Dermis lymphatic vessel endothelial cell (primary cell): ENCODE measurements around the gene BSPRY. TPM values are rescaled to one million over a fixed set of nuclear protein-coding genes. Genes with fewer than 3 reads are reported as not detected.

Experiments
- total RNA-seq: library from RNA; depleted of rRNA; stranded (reverse); fragments of >200 nt; gene quantifications from 2 replicates; pipeline ENCODE4 v1.2.1, GENCODE V29; 2014

Gene BSPRY
- total RNA-seq, result not detected in 2 replicates

DNA sequence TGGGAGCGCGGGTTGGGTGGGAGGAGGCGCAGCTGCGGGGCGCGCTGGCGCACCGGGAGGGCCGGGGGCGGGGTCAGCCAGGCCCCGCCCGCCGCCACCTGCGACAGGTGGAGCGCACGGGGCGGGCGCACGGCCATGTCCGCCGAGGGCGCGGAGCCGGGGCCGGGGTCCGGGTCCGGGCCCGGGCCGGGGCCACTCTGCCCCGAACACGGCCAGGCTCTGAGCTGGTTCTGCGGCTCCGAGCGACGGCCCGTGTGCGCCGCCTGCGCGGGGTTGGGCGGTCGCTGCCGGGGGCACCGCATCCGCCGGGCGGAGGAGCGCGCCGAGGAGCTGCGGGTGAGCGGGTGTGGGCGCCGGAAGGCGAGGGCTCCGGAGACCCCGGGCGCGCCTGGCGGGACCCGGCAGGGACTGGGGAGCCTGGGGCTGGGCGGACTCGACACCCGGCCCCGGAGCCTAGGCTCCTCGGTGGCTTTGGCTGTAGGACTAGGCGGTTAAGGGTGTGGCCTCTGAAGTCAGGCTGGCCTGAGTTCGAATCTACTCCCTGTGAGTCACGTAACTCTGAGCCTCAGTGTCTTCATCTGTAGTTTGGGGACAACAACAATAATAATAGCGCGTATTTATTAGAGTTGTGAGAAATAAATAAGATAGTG, at the start of gene BSPRY:
BSPRY (plus strand) TSS at position 97 of the 650 bp plus-strand sequence; CDS start at position 136, 39 bp downstream.

DNA sequence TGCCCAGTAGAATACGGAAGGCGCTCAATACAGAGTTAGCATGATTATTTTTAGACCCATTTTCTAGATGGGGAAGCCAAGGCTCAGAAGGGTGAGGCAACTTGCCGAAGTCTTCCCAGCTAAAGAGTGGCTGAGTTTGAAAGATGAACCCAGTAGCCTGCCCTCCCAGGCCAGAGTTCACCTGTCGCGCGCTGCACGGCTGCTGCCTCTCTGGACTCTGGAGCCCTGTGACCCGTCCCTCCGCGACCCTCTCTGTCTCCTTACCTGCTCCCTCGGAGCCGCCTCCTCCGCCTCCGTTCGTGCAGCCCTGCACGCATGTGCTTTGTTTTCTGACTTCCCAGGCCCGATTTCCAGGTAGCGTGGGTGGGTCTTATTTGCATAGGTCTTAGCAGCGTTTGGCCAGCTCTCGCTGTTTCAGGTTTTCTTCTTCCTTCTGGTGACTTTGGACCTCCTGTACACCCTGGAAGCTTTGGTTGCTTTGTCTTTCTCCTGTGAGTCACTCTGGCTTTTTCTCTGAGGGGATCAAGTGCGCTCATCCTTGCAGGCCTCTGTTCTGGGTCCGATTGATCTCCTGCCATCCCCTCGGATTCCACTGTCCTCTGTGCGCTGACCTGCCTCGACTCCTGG, 46.4 kb upstream of the BSPRY start, which contains the start of gene RNF183:
RNF183 (minus strand) TSS at position 585 of the 627 bp plus-strand sequence. CDS start 5,192 bp downstream, outside the sequence.

DNA sequence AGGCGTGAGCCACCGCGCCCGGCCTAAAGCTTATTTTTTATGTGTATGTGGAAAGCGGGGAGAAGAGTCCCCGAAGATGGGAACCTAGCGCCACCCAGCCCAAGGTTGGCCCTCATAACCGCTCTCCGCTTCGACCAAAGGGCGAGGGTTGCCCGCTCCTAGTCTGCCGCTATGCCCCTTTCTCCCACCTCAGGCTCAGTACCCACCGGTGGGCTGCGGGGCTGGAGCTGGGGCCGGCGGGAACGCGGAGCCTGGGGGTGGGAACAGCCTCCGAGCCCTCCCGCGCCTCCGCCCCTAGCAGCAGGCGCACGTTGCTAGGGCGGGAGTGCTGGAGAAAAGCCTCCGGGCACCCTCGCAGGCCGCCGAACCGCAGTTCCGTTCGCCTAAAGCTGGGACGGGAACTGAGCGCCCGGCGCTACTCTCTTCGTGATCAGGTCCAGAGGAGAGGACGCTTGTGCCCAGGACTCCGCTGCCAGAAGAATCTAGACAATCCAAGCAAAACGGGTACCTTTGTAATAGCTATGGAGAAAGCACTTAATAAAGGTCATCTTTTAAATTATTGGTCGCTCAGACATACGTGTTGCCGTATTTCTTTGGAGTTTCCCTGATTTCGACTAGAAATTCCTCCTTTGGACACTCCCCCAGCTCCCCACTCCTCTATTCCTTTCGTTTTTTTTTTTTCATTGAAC, 9.2 kb upstream of the BSPRY start, which contains the start of gene WDR31:
WDR31 (minus strand) TSS at position 265 of the 689 bp plus-strand sequence. CDS start 8,253 bp downstream, outside the sequence.

DNA sequence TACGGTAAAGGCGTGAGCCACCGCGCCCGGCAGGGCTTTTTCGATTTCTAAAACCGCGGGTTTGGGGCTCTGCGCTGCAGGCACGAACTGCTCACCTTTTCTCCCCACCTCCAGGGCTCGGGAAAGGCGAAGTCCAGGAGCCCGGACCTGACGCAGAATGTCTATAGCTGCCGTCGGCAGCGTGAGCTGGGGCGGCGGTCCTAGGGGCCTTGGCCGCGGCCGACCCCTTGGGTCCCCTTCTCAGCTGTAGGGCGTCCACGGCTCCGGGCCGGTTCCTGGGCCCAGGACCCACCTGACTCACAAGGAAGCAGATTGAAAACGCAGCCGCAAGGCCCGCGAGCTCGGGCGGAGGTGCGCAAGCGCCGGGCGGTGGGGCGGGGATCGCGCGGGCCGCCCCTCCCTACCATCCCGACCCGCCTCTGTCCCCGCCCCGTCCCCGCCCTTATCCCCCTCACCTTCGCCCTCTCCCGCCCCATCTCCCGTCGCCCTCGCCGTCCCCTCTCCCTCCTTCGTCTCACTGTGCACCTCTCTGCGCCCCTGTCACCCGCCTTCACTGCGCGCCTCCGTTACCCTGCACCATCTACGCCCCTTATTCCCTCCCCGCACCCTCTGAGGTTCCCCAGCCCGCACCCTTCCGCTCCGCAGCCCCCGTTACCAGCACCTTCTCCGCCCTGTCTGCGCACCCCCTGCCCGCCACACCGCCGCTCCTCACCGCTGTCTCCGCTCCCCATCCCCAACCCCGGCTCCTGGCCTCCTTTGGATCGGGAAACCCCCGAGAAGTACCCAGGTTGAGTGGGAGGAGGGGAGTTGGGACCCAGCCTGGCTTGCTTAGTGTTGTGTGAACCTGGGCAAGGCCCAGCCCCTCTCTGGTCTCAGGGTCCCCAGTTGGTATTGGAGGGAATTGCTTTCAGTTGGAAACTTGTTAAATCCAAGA, 27.6 kb downstream of the BSPRY start, which contains the start of gene HDHD3:
HDHD3 (minus strand) TSS at position 353 of the 934 bp plus-strand sequence. CDS start 2,632 bp downstream, outside the sequence.

DNA sequence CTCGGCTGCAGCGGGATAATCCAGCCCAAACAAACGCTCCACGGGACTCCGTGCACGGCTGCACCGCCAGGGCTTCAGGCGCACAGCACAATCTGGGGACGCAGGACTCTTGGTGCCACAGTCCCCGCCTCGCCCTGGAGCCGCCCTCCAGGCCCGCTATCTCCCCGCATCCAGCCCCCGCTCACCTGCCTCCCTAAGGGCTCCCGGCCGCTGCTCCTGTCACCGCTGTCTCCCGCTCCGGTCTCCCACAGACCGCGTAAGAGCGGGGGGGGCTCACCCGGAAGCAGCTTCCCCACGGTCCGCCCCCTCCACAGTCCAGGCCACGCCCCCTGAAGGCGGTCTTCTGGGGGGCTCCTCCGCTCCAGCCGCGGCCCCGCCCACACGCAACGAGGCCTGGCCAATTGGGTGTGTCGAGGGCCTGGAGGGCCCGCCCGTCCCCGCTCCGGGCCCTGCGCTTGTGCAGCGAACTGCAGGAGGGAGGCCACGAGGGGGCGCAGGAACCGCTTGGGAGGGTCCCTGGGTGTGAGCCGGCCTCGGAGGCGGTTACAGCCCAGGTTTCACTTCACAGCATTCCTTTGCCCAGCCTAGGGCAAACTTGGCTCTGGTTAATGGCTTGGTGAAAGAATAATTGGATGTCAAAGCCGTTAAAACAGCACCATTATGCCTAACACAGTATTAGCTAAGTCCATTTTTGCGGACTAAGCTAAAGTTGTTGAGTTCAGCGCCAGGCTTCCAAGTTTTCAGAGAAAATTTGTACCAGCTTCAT, 51.9 kb downstream of the BSPRY start, which contains the start of gene ALAD:
ALAD (minus strand) TSS at position 258 of the 766 bp plus-strand sequence. CDS start 7,725 bp downstream, outside the sequence.

DNA sequence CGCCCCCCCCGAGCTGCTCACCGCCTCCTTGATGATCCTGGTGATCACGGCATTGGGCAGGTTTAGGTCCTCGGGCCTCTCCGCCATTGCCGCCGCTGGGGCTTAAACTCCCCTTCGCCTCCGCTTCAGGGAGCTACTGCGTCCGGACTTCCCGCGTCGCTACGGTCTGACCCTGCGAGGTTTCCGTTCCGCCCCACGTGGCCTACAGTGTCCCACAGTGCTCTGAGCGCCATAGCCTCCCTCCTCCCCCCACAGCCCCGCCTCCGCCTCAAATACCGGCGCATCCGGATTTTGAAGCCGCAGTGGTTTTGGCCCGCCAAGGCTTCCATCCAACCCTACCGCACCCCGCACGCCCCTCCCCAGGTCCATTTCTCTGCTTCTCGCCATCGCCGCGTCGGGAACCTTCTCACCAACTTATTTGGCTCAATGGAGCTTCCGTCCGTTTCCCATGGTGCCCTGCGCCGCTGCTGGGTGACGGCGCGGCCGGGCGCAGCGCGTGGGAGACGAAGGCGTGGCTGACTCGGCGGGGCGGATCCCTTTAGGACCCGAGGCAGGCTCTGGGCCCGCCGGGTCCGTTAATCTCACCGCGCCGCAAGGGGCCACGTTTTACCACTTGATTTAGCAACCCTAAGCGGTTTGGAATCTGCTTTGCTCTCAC, 61.0 kb downstream of the BSPRY start, which contains the start of the genes C9orf43 and POLE3:
C9orf43 (plus strand) TSS at position 541 of the 658 bp plus-strand sequence. CDS start 2,747 bp downstream, outside the sequence.
POLE3 (minus strand) TSS at position 469 of the 658 bp plus-strand sequence; CDS start at position 87, 382 bp downstream.

Other genes starting within 250 kb of the BSPRY start
- gene SLC31A2, start 198.5 kb upstream of the BSPRY start, total RNA-seq, result 4.5 and 7.6 TPM in 2 replicates
- gene FKBP15, start 128.3 kb upstream of the BSPRY start, total RNA-seq, result 16.1 and 16.5 TPM in 2 replicates
- 12.6 and 13.2 TPM in 2 replicates for gene SLC31A1, start 128.0 kb upstream of the BSPRY start, total RNA-seq
- gene CDC26, start 74.0 kb upstream of the BSPRY start, total RNA-seq, result 33.2 and 41.1 TPM in 2 replicates
- gene PRPF4, start 73.9 kb upstream of the BSPRY start, total RNA-seq, result 14.8 and 21.7 TPM in 2 replicates
- gene RNF183, start 46.2 kb upstream of the BSPRY start, total RNA-seq, result not detected in 2 replicates
- 0.52 and 0.54 TPM in 2 replicates for gene WDR31, start 9.3 kb upstream of the BSPRY start, total RNA-seq
- gene HDHD3, start 27.4 kb downstream of the BSPRY start, total RNA-seq, result 7.0 and 8.1 TPM in 2 replicates
- 11.8 and 12.1 TPM in 2 replicates for gene ALAD, start 51.7 kb downstream of the BSPRY start, total RNA-seq
- gene POLE3, start 61.1 kb downstream of the BSPRY start, total RNA-seq, result 26.4 and 38.2 TPM in 2 replicates
- 0.34 and 0.43 TPM in 2 replicates for gene C9orf43, start 61.2 kb downstream of the BSPRY start, total RNA-seq
- gene RGS3, start 114.2 kb downstream of the BSPRY start, total RNA-seq, result 146 and 222 TPM in 2 replicates